NCI-H446 (cell line): ENCODE data around the gene WDR48.
A peak's percentile ranks its signal among the peaks of the same experiment; 100 is the strongest.

ENCODE experiments used
- DNase-seq, 2 experiments: peaks; one replicate each; lab custom pipeline; 2025; lab: John Stamatoyannopoulos, UW

The WDR48 gene

GRCh38 chr3:39140341-39140971 lies 88.6 kb downstream of the WDR48 start:
- DNase-seq: no peak

DNA sequence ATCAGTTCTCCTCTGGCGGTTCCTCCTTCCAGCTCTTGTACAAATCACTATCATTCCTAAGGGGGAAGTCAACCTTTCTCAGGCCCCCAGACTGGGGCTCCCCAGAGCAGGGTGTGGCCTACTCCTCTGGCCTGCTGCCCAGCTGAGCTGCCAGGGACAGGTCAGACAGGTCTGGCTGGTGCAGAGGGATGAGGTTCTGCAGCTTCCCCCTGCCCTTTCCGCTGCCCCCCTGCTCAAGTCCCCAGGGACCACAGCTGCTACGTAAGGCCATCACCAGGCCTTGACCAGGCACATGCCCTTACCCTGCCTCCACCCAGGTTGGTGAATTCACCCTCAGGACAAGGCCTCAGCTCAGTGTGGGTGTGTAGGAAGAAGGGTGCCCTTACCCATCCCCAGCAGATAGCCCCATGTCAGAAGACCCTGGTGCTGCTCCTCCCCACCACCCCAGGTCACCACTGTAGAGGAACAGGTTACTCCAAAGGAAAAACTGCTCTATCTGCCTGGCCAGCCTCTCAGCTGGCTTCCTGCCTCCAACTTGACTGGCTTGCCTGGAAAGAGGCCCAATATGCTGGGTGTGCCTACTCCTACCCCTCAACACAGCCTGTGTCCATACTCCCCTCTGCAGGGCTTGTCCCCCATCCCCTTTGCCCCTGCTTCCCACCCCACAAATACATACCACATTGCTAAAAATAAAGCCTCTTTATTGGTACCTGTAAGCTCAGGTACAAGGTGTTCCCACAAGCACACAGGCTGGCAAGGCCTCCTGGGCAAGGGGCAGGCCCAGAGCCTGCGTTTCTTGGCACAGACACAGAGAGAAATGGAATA lies 89.6 kb downstream of the WDR48 start:
- DNase-seq: peak in 1 of 2 experiments; percentile 48

GRCh38 chr3:39142067-39142466 lies 90.3 kb downstream of the WDR48 start:
- no peak for DNase-seq

- no peak for DNase-seq
Measured at GRCh38 chr3:39143051-39143885, 91.5 kb downstream of the WDR48 start.

DNA sequence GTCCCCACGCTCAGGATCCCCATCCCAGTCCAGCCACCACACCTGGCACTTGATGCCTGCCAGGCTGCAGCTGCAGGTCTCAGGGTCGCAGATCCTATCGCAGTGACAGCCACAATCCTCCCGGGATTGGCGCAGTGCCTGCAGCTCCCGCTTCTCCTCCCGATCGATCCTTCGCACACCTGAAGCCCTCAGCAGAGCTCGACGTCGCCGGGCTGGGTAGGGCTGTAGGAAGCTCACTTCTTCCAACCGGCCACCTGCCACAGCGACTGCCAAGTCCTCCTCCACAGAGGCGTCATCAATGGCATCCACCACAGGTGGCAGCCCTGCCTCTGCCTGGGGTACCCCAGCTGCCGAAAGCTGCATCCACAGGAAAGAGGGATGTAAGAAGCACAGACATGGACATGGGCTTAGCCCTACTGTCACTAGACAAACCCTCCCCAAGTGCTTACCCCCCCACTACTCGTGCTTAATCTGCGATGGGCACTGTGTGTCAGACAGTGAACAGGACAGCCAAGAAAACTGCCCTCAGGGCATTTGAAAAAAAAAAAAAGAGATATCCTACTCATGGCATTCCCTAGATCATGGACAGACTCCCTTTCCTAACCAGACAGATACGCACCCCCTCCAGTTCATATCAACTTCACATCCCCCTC lies 92.4 kb downstream of the WDR48 start:
- DNase-seq: no peak

GRCh38 chr3:39144748-39145380 lies 93.0 kb downstream of the WDR48 start:
- DNase-seq: no peak

- DNase-seq: no peak
Measured at GRCh38 chr3:39146083-39146501, 94.3 kb downstream of the WDR48 start.
